Measurements from ENCODE around the gene CEP192. TPM values are rescaled to one million over a fixed set of nuclear protein-coding genes. Genes with fewer than 3 reads are reported as not detected.

The CEP192 gene
- total RNA-seq, 1 donor from 2014 or later, result 25.6 TPM

DNA sequence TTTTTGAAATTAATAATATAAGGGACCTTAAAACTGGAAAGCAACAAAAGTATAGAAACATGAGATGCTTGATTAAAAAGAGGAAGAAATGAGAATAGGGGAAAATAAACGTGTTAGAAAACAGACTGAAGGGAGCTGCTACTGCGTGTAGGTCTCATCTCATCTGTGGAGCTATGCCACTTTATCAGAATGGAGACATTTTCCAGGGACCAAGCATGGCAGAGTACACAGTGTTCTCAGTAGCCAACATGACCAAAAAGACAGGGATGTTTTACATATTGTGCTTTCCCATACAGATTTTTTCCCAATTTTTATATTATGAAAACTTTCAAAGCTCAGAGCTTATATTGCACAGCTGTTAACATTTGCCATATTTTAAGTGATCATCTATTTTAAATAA lies 23.1 kb downstream of the CEP192 start:
- intact Hi-C loops (cut with micrococcal nuclease), result no loop called here

DNA sequence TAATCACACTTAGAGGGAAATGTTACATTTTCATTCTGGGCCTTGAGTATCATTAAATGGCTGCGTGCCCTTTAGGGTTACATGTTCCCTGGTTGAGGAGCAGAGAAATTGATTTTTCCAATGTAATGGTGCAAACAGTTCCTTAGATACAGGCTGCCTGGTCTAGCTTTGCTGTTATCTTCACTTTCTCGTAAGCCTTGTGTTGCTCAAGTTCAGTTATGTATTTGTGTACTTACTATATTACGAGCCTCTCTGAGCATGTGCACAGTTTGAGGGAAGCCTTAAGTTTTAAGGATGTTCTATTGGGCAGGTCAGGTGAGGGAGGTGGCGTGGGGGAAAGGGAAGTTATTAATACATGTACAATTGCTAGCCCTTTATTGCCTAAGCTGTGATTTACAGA lies 23.7 kb downstream of the CEP192 start:
- Histone ChIP-seq H3K4me1 (peaks cover 39% of the 10 kb centered on the region), H3K27me3 (ENCODE audit: low read depth) (no peaks in the 10 kb centered on the region), H3K4me3 (no peak overlapping the region), H3K9me3 (replicated peaks) (no peaks in the 10 kb centered on the region), H3K27ac (replicated peaks) (peak overlapping the region; percentile 52), H3K36me3 (peaks cover 90% of the 10 kb centered on the region)
- DNase-seq, result no peak
- TF ChIP-seq, protein P1, sequence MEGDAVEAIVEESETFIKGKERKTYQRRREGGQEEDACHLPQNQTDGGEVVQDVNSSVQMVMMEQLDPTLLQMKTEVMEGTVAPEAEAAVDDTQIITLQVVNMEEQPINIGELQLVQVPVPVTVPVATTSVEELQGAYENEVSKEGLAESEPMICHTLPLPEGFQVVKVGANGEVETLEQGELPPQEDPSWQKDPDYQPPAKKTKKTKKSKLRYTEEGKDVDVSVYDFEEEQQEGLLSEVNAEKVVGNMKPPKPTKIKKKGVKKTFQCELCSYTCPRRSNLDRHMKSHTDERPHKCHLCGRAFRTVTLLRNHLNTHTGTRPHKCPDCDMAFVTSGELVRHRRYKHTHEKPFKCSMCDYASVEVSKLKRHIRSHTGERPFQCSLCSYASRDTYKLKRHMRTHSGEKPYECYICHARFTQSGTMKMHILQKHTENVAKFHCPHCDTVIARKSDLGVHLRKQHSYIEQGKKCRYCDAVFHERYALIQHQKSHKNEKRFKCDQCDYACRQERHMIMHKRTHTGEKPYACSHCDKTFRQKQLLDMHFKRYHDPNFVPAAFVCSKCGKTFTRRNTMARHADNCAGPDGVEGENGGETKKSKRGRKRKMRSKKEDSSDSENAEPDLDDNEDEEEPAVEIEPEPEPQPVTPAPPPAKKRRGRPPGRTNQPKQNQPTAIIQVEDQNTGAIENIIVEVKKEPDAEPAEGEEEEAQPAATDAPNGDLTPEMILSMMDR (IDR thresholded peaks at IDR 0.05; ENCODE audit: borderline replicate concordance), result no peak
- intact Hi-C loops (cut with micrococcal nuclease), result no loop called here

More for the DNA sequence above, 23.1 kb downstream of the CEP192 start:
- TF ChIP-seq, protein P1 (IDR thresholded peaks at IDR 0.05; ENCODE audit: borderline replicate concordance), result no peak
- H3K4me3 ChIP-seq, result no peak overlapping the region
- no peak for DNase-seq
- peaks cover 90% of the 10 kb centered on the region for H3K36me3 ChIP-seq
- peaks cover 39% of the 10 kb centered on the region for H3K4me1 ChIP-seq
- H3K9me3 ChIP-seq (replicated peaks), result no peaks in the 10 kb centered on the region
- H3K27me3 ChIP-seq (ENCODE audit: low read depth), result no peaks in the 10 kb centered on the region
- peak overlapping the region; percentile 52 for H3K27ac ChIP-seq (replicated peaks)

DNA sequence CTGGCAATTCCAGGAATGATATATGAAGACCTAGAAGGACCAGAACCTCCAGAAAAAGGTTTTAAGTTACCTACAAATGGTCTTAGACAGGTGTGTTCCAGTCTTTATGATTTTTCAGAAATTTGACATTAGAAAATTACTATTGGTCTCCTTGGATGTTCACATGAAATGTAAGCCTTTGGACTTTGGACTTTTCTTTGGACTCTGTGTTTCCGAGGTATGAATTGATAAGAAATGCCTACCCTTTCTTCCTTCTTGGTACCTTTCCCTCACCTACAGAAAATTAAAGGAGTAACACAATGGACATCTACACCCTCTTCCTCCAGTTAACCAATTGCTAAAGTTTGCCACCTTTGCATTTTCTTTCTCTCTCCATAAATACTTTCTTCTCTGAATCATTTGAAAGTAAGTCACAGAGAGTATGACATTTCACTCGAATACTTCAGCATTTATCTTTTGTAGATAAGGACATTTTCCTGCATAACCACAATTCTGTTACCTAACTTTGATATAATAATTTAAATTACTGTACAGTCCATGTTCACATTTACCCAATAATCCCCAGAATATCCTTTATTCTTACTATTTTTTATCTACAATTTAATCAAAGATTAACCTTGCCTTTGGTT lies 26.2 kb downstream of the CEP192 start:
- TF ChIP-seq, protein P1 (IDR thresholded peaks at IDR 0.05; ENCODE audit: borderline replicate concordance), result no peak
- Histone ChIP-seq H3K4me1 (peaks cover 39% of the 10 kb centered on the region), H3K27ac (replicated peaks) (no peak overlapping the region), H3K36me3 (peaks cover 88% of the 10 kb centered on the region), H3K9me3 (replicated peaks) (peaks cover 2% of the 10 kb centered on the region), H3K4me3 (no peak overlapping the region), H3K27me3 (ENCODE audit: low read depth) (no peaks in the 10 kb centered on the region)
- DNase-seq, result no peak
- intact Hi-C loops (cut with micrococcal nuclease), result no loop called here

DNA sequence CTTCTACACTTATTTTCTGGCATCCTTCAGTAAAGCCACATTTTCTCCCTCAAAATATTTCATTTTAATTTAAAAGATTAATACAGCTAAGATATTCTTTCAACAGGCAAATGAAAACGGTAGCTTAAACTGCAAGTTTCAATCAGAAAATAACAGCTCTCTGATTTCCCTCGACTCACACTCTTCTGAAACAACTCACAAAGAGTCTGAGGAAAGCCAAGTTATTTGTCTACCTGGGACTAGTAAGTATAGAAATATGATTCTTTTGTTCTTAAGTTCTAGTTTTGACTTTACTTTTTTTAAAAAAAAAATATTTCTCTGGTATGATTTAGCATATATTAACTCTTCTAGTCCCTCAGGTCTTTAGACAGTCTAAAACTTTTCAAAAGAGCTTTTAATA lies 27.2 kb downstream of the CEP192 start:
- intact Hi-C loops (cut with micrococcal nuclease), result no loop called here
- peaks cover 39% of the 10 kb centered on the region for H3K4me1 ChIP-seq
- DNase-seq, result no peak
- H3K27ac ChIP-seq (replicated peaks), result no peak overlapping the region
- TF ChIP-seq, protein P1 (IDR thresholded peaks at IDR 0.05; ENCODE audit: borderline replicate concordance), result no peak
- peaks cover 11% of the 10 kb centered on the region for H3K9me3 ChIP-seq (replicated peaks)
- H3K36me3 ChIP-seq, result peaks cover 89% of the 10 kb centered on the region
- H3K27me3 ChIP-seq (ENCODE audit: low read depth), result no peaks in the 10 kb centered on the region
- no peak overlapping the region for H3K4me3 ChIP-seq

DNA sequence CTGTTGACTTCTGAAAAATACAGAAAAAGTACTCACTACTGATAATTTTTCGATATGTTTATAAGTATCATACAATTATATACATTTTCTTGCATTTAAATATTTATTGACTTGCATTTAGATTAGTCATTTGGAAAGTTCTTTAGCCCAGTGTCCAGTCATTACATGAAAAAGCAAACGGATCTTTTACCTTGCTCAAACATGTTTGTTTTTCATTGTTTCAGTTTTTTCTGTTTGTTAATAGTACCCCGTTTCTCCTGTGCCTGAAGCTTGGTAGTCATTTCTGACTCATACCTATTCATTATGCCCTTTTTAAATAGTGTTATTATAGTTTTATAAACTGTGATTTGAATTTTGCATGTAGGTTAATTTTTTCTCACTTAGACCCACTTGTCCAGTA lies 28.1 kb downstream of the CEP192 start:
- H3K4me3 ChIP-seq, result no peak overlapping the region
- peaks cover 30% of the 10 kb centered on the region for H3K4me1 ChIP-seq
- H3K36me3 ChIP-seq, result peaks cover 86% of the 10 kb centered on the region
- TF ChIP-seq, protein P1 (IDR thresholded peaks at IDR 0.05; ENCODE audit: borderline replicate concordance), result no peak
- H3K27ac ChIP-seq (replicated peaks), result no peak overlapping the region
- intact Hi-C loops (cut with micrococcal nuclease), result no loop called here
- no peak for DNase-seq
- H3K27me3 ChIP-seq (ENCODE audit: low read depth), result no peaks in the 10 kb centered on the region
- peaks cover 11% of the 10 kb centered on the region for H3K9me3 ChIP-seq (replicated peaks)
